SK-N-SH treated with all-trans-retinoic acid at 6 μM for 48 hours (cell line): ENCODE data around the gene C1QTNF9B.
A peak's percentile ranks its signal among the peaks of the same experiment; 100 is the strongest.

Experiments
- ATAC-seq: fragments of 200-7000 bp; cut with Tn5 transposase; 3 replicates; pipeline ENCODE4 v1.9.1; 2020; ENCODE audit warnings: mild to moderate bottlenecking, moderate library complexity
- ARNTL ChIP-seq: fragments of 450-650 bp; formaldehyde crosslinking; IDR thresholded peaks from 2 replicates; pipeline ENCODE4 v1.5.0; 2020; ENCODE audit warnings: low read depth, mild to moderate bottlenecking, moderate library complexity, borderline replicate concordance
- BACH2 ChIP-seq: fragments of 250-450 bp; sonication (Bioruptor Pico); IDR thresholded peaks from 2 replicates; pipeline ENCODE4 v1.9.0; 2021; ENCODE audit warnings: mild to moderate bottlenecking, borderline replicate concordance
- CREB5 ChIP-seq: fragments of 250-450 bp; sonication (Bioruptor Pico); IDR thresholded peaks from 2 replicates; pipeline ENCODE4 v1.5.1; 2020; ENCODE audit warnings: low read depth, mild to moderate bottlenecking, moderate library complexity
- CSDC2 ChIP-seq: fragments of 250-450 bp; sonication (Bioruptor Pico); IDR thresholded peaks from 2 replicates; pipeline ENCODE4 v1.5.0; 2020; ENCODE audit warnings: mild to moderate bottlenecking, moderate library complexity
- ESRRG ChIP-seq: fragments of 250-450 bp; sonication (Bioruptor Pico); IDR thresholded peaks from 2 replicates; pipeline ENCODE4 v1.6.1; 2021; ENCODE audit warnings: mild to moderate bottlenecking
- GLIS3 ChIP-seq: fragments of 250-450 bp; sonication (Bioruptor Pico); IDR thresholded peaks from 2 replicates; pipeline ENCODE4 v1.5.0; 2020; ENCODE audit warnings: mild to moderate bottlenecking, moderate library complexity
- OSR1 ChIP-seq: fragments of 250-450 bp; sonication (Bioruptor Pico); IDR thresholded peaks from 2 replicates; pipeline ENCODE4 v1.8.0; 2022; ENCODE audit warnings: moderate library complexity, mild to moderate bottlenecking, inconsistent platforms
- PATZ1 ChIP-seq: fragments of 250-450 bp; sonication (Bioruptor Pico); IDR thresholded peaks from 2 replicates; pipeline ENCODE4 v1.8.0; 2020; ENCODE audit warnings: mild to moderate bottlenecking, moderate library complexity, borderline replicate concordance
- PPARA ChIP-seq: fragments of 250-450 bp; sonication (Bioruptor Pico); IDR thresholded peaks from 2 replicates; pipeline ENCODE4 v1.5.0; 2020; ENCODE audit warnings: mild to moderate bottlenecking, borderline replicate concordance
- RARB ChIP-seq: fragments of 250-450 bp; sonication (Bioruptor Pico); IDR thresholded peaks from 2 replicates; pipeline ENCODE4 v1.8.0; 2021; ENCODE audit warnings: mild to moderate bottlenecking, moderate library complexity
- SNAI2 ChIP-seq: fragments of 250-450 bp; sonication (Bioruptor Pico); IDR thresholded peaks from 2 replicates; pipeline ENCODE4 v1.5.0; 2020; ENCODE audit warnings: mild to moderate bottlenecking, moderate library complexity
- TOX ChIP-seq: fragments of 250-450 bp; sonication (Bioruptor Pico); IDR thresholded peaks from 2 replicates; pipeline ENCODE4 v1.8.0; 2021; ENCODE audit warnings: mild to moderate bottlenecking, moderate library complexity, borderline replicate concordance
- TSHZ2 ChIP-seq: fragments of 250-450 bp; sonication (Bioruptor Pico); IDR thresholded peaks from 2 replicates; pipeline ENCODE4 v1.5.0; 2020; ENCODE audit warnings: mild to moderate bottlenecking, moderate library complexity
- ZC3H10 ChIP-seq: fragments of 250-450 bp; sonication (Bioruptor Pico); IDR thresholded peaks from 2 replicates; pipeline ENCODE4 v1.5.1; 2021; ENCODE audit warnings: mild to moderate bottlenecking, moderate library complexity
- ZFP3 ChIP-seq: fragments of 250-450 bp; sonication (Bioruptor Pico); IDR thresholded peaks from 2 replicates; pipeline ENCODE4 v1.5.0; 2020; ENCODE audit warnings: mild to moderate bottlenecking, moderate library complexity
- ZFP30 ChIP-seq: fragments of 450-650 bp; formaldehyde crosslinking; IDR thresholded peaks from 2 replicates; pipeline ENCODE4 v1.5.0; 2022; ENCODE audit warnings: mild to moderate bottlenecking, moderate library complexity
- ZNF70 ChIP-seq: fragments of 450-650 bp; formaldehyde crosslinking; IDR thresholded peaks from 2 replicates; pipeline ENCODE4 v1.5.0; 2020; ENCODE audit warnings: mild to moderate bottlenecking, moderate library complexity
- ZNF8 ChIP-seq: fragments of 450-650 bp; formaldehyde crosslinking; IDR thresholded peaks from 2 replicates; pipeline ENCODE4 v1.5.0; 2020; ENCODE audit warnings: mild to moderate bottlenecking, moderate library complexity

C1QTNF9B gene

GRCh38 chr13:23848019-23848418 lies 49.3 kb downstream of the C1QTNF9B start (continued):
- no peak for TF ChIP-seq CREB5 (CRISPR knock-in tag)
- TF ChIP-seq ZNF8 (CRISPR knock-in tag) = no peak

- ATAC-seq = no peak
Observed at GRCh38 chr13:23847497-23847896, 49.8 kb downstream of the C1QTNF9B start.

GRCh38 chr13:23845105-23845725 lies 52.1 kb downstream of the C1QTNF9B start:
- ATAC-seq = no peak
- TF ChIP-seq ZC3H10 (CRISPR knock-in tag) = no peak
- no peak for TF ChIP-seq OSR1
- TF ChIP-seq CSDC2 (CRISPR knock-in tag) = no peak
- no peak for TF ChIP-seq CREB5 (CRISPR knock-in tag)
- no peak for TF ChIP-seq BACH2
- TF ChIP-seq ESRRG (CRISPR knock-in tag) = no peak
- no peak for TF ChIP-seq RARB
- TF ChIP-seq TSHZ2 = no peak
- TF ChIP-seq, all 23 proteins: peak for 0

More at GRCh38 chr13:23847497-23847896, 49.8 kb downstream of the C1QTNF9B start:
- no peak for TF ChIP-seq PATZ1 (CRISPR knock-in tag)
- no peak for TF ChIP-seq TOX
- TF ChIP-seq ZFP30 (CRISPR knock-in tag) = peak; percentile 28; the same call in 1 of the 2 replicates
- no peak for TF ChIP-seq SNAI2

- no peak for TF ChIP-seq TOX
- no peak for TF ChIP-seq PATZ1 (CRISPR knock-in tag)
- no peak for TF ChIP-seq PPARA
- TF ChIP-seq OSR1 = no peak
- no peak for TF ChIP-seq ESRRG (CRISPR knock-in tag)
- no peak for TF ChIP-seq BACH2
- TF ChIP-seq ARNTL (CRISPR knock-in tag) = no peak
- no peak for TF ChIP-seq ZNF70
- no peak for TF ChIP-seq SNAI2
- no peak for TF ChIP-seq ZNF8 (CRISPR knock-in tag)
- no peak for TF ChIP-seq ZFP3 (CRISPR knock-in tag)
- TF ChIP-seq CREB5 (CRISPR knock-in tag) = no peak
- no peak for TF ChIP-seq GLIS3 (CRISPR knock-in tag)
- no peak for ATAC-seq
Observed at GRCh38 chr13:23844132-23844531, 53.2 kb downstream of the C1QTNF9B start.
